Type B pancreatic cell (in vitro differentiated cells): Measurements from ENCODE around the gene NOP9. TPM values are rescaled to one million over a fixed set of nuclear protein-coding genes. Genes with fewer than 3 reads are reported as not detected.

Experiments used
- DNase-seq: peaks from one replicate; pipeline ENCODE4 v3.0.0; 2021; ENCODE audit warnings: mixed read lengths; ENCODE audit not compliant: unreplicated experiment; ENCODE audit errors: extremely low spot score
- H3K27ac Mint-ChIP-seq: 2 replicates; pipeline ENCODE4 v1.8.0; 2021; ENCODE audit warnings: mild to moderate bottlenecking, mixed read lengths
- H3K27me3 Mint-ChIP-seq: 2 replicates; pipeline ENCODE4 v1.8.0; 2021; ENCODE audit warnings: mixed read lengths
- H3K36me3 Mint-ChIP-seq: 2 replicates; pipeline ENCODE4 v1.8.0; 2021; ENCODE audit warnings: mixed read lengths
- H3K4me1 Mint-ChIP-seq: one replicate; pipeline ENCODE4 v1.8.0; 2021; ENCODE audit warnings: mixed read lengths; ENCODE audit not compliant: unreplicated experiment
- H3K4me3 Mint-ChIP-seq: 2 replicates; pipeline ENCODE4 v1.8.0; 2021; ENCODE audit warnings: mild to moderate bottlenecking, mixed read lengths
- H3K9me3 Mint-ChIP-seq: 2 replicates; pipeline ENCODE4 v1.8.0; 2021; ENCODE audit warnings: mixed read lengths
- CTCF ChIP-seq: fragments of 200-600 bp; sonication (generic); conservative IDR thresholded peaks from 2 replicates; pipeline ENCODE4 v1.5.0; 2021; ENCODE audit warnings: antibody characterized with exemption, mild to moderate bottlenecking
- total RNA-seq: library from RNA; stranded (reverse); gene quantifications from 2 replicates; pipeline ENCODE4 v1.2.1, GENCODE V29; 2021; ENCODE audit warnings: low replicate concordance

The NOP9 gene
- total RNA-seq, 1 donor from 2014 or later = 33.9 TPM

GRCh38 chr14:24310265-24310645 is 10.6 kb downstream of the NOP9 start:
- H3K36me3 Mint-ChIP-seq = peaks cover 17% of the 10 kb centered on the region
- H3K4me1 Mint-ChIP-seq = peaks cover 7% of the 10 kb centered on the region
- peaks cover 2% of the 10 kb centered on the region for H3K27me3 Mint-ChIP-seq
- no peak for DNase-seq
- H3K4me3 Mint-ChIP-seq = no peak overlapping the region
- TF ChIP-seq CTCF = no peak
- no peaks in the 10 kb centered on the region for H3K9me3 Mint-ChIP-seq
- H3K27ac Mint-ChIP-seq = no peak overlapping the region

GRCh38 chr14:24310646-24311604 is 11.3 kb downstream of the NOP9 start, which contains the start of gene LTB4R:
LTB4R (plus strand) TSS chr14:24311502; CDS start chr14:24315652, 4,150 bp downstream.
- Mint-ChIP-seq H3K4me3 (no peak within 1 kb of the TSS), H3K36me3 (peaks cover 10% of the 10 kb centered on the region), H3K4me1 (peaks cover 7% of the 10 kb centered on the region), H3K27ac (no peak within 1 kb of the TSS), H3K9me3 (no peaks in the 10 kb centered on the region), H3K27me3 (peaks cover 9% of the 10 kb centered on the region)
- TF ChIP-seq CTCF = no peak
- no peak for DNase-seq

GRCh38 chr14:24311837-24312615 is 12.4 kb downstream of the NOP9 start:
- Mint-ChIP-seq H3K4me3 (no peak overlapping the region), H3K27me3 (peaks cover 10% of the 10 kb centered on the region), H3K4me1 (peaks cover 7% of the 10 kb centered on the region), H3K36me3 (peaks cover 10% of the 10 kb centered on the region), H3K27ac (no peak overlapping the region), H3K9me3 (no peaks in the 10 kb centered on the region)
- no peak for TF ChIP-seq CTCF
- DNase-seq = no peak

- Mint-ChIP-seq H3K36me3 (peaks cover 9% of the 10 kb centered on the region), H3K9me3 (no peaks in the 10 kb centered on the region), H3K27me3 (peaks cover 19% of the 10 kb centered on the region), H3K27ac (no peak overlapping the region), H3K4me3 (no peak overlapping the region), H3K4me1 (peaks cover 11% of the 10 kb centered on the region)
- DNase-seq = no peak
- TF ChIP-seq CTCF = no peak
Measured at GRCh38 chr14:24312736-24313507, 13.3 kb downstream of the NOP9 start.

GRCh38 chr14:24313913-24314312 is 14.3 kb downstream of the NOP9 start:
- H3K36me3 Mint-ChIP-seq = peaks cover 3% of the 10 kb centered on the region
- H3K27ac Mint-ChIP-seq = no peak overlapping the region
- H3K27me3 Mint-ChIP-seq = peaks cover 27% of the 10 kb centered on the region
- no peaks in the 10 kb centered on the region for H3K9me3 Mint-ChIP-seq
- no peak overlapping the region for H3K4me3 Mint-ChIP-seq
- no peak for TF ChIP-seq CTCF
- peaks cover 8% of the 10 kb centered on the region for H3K4me1 Mint-ChIP-seq
- DNase-seq = no peak
